HG03354 (cell line): ENCODE data around the gene KLKB1.
A peak's percentile ranks its signal among the peaks of the same experiment; 100 is the strongest.
"Not testable (repeated sequence)": the region's sequence is repeated elsewhere in the genome, so short reads cannot be mapped to it uniquely, and the experiment has no call there.

ENCODE experiments used
- ATAC-seq: cut with Tn5 transposase; IDR thresholded peaks from one replicate; pipeline ENCODE4 v1.9.1; 2021; ENCODE audit warnings: mild to moderate bottlenecking; ENCODE audit not compliant: unreplicated experiment, poor library complexity, severe bottlenecking

The KLKB1 gene

DNA sequence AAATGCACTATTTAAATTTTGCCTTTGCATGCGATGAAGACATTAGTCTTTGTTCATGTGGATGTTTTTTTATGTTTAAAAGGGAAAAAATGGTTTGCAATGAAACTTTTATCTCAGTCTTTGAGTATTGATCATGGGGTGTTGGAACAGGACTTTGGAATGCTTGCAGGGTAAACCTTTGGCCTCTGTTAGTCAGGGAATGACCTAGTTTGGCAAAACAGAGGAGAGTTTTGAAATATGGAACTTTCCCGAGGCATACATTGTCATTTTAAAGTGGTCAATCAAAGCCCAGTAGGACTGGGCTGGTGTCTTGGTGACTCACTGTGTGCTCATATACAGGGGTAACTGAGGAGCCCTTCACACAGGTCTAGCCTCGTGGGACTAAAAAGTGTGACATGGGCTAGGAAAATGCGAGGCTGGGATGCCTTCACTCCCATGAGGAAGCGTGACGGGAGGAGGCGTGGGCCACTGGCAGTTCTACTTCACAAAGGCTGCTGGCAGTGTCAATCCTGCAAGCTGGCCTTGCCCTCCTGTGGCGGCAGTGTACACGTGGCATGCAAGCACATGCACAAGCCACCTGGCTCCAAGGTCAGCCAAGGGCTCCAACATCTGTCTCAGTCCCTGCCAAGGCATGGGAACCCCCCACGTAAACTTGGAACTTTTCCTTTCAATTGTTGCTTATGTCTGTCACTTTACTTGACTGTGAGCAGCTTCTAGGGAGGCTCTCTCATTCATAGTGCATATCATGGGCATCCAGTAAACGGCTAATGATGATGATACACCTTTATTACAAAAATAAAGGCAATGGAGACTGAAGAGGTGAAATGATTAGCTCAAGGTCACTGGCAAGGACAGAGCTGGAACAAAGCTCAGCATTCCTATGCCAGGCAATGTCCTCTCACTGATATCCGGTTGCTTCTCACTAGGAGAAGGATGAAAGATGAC is 33.5 kb downstream of the KLKB1 start:
- ATAC-seq, result no peak

DNA sequence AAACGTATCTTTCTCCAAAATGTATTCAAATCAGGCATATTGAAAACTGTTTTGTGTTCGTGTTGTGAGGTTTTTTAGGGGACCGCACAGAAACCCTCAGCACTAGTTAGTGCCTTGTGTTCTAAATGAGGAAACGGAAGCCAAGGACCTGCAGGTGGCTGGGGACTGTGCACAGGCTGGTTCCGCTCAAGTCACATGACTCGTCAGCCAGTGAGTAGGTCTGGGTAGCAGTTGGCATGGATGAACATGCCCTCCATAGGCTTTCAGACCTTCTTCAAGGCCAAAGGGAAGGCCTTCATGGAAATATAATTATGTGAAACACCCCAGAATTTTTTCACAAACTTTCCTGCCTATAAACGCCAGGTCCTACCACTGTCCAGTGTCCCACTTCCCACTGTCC is 37.4 kb downstream of the KLKB1 start:
- ATAC-seq, result no peak

DNA sequence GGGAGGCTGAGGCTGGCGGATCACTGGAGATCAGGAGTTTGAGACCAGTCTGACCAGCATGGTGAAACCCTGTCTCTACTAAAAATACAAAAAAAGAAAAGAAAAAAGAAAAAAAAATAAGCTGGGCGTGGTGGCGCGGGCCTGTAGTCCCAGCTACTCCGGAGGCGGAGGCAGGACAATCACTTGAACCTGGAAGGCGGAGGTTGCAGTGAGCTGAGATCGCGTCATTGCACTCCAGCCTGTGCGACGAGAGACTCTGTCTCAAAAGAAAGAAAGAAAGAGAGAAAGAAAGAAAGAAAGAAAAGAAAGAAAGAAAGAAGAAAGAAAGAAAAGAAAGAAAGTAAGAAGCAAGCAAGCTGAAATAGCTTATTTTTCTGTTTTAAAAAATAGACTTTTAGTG is 37.9 kb downstream of the KLKB1 start:
- not testable (repeated sequence) for ATAC-seq

DNA sequence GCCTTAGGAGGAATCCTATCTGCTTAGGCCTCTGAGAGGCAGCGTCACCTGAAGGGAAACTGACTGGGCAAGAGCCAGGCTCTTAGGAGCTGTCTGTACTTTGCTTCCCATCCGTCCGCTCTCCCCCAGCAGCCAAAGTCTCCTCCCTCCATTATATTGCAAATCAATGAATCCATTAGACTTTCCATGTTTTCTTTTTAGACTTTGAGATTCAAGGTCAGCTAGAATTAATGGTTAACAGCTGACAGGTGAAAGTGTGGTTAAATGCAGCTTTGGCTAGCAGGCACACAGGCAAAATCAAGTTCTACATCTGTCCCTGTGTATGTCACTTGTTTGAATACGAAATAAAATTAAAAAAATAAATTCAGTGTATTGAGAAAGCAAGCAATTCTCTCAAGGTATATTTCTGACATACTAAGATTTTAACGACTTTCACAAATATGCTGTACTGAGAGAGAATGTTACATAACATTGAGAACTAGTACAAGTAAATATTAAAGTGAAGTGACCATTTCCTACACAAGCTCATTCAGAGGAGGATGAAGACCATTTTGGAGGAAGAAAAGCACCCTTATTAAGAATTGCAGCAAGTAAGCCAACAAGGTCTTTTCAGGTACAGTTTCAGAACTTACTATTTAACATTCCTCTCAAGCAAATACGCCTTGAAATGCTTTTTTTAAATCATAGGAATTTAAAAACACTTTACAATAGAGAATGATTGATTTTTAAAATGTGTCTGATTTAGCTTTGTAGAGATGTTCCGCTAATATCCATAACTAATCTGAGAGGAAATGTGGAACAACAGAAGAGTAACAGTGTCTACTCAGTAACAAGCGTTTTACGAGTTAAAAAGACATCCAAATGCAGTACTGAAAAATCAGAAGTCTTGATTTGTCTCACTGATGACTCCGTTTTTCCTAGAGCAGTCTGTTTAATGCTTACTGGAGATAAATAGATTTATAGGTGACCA is 38.7 kb downstream of the KLKB1 start, which contains the start of gene F11:
F11 (plus strand) TSS at position 507 of the 970 bp plus-strand sequence. CDS start 948 bp downstream, outside the sequence.
- no peak for ATAC-seq

DNA sequence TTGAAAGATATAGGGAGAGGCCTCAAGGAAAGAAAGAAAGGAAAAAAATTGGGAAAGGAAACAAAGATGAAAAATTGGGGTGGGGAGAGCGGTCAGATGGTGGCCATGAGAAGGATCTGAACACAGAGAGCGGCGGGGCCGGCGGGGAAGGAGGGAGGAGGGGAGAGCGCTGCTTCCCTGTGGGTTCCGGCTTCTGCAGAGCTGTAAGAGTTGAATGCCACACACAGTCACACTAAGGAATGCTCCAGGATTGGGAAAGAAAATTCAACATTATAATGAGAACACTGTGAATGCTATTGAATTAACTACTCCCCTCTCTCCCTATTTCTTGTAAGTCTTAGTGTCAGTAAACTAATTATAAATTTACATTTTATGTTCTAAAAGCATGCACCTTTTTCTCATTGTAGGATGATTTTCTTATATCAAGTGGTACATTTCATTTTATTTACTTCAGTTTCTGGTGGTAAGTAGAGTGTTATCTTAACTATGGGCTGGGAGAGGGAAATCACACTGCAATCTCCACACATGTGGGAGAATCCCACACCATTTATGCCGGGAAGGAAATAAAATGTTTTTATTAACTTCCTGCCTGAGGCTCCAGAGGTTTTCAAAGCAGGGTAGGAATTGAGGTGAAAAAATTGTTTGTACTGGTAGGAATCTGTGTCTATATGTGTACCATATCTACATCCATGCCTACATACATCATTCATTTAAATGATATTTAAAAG is 39.6 kb downstream of the KLKB1 start:
- ATAC-seq, result no peak

DNA sequence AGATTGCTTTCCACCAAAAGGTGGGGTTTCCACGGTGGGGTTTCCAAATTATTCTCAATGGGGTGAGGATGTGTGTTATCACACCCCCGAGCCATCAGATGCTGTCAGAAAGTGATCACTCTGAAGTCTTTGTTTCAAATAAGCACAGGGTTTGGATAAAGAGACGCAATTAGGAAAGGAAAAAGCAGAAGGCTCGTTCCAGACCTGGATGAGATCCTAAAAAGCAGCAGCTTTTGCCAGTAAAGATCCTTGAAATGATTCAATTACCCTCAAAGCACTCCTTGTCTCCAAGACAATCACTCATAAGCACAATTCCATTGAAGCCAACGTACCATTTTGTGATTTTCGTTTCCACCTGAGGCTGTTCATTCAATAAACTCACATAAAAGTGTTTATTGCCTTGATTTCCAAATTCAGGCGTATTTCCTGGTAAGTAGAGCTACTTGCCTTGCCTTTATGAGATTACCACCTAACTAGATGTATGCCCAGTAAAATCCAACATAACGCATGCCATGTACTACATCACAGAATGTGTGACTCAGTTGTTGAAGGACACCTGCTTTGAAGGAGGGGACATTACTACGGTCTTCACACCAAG is 43.9 kb downstream of the KLKB1 start:
- no peak for ATAC-seq

DNA sequence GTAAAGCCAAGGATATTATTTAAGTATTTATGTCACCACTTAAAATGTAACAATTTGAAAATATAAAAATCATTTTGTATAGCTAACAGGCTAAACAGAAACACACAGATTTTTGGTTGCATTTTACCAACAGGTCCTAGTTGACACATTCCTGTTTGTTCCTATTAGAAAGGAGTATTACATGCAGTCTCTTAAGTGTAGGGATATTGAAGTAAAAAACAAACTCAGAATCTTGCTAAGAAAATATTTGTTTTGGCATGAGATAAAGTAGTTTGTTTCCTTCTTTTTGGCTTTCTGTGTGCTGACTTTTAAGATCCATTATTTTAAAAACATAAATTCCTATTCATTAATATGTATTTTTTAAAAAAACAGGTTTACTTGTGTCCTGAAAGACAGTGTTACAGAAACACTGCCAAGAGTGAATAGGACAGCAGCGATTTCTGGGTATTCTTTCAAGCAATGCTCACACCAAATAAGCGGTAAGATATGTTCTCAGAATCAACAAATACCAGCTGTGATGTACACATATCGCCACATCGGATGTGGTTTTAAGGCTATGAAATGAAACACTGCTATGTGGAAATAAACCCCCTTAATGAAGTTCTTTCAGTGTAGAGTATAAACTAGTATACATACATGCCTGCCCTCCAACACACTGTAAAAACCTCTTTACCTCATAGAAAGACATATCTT is 45.5 kb downstream of the KLKB1 start:
- no peak for ATAC-seq

DNA sequence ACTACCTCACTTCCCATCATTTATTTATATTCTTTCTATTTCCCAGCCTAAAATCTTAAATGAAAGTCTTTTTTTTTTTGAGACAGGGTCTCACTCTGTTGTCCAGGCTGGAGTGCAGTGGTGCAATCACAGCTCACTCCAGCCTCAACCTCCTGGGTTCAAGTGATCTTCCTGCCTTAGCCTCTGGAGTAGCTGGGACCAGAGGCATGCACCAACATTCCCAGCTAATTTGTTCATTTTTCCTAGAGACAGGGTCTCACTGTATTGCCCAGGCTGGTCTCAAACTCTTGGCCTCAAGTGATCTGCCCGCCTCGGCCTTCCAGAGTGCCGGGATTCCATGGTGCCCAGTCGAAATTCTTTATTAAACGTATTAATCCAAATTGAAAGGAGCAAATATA is 46.1 kb downstream of the KLKB1 start:
- ATAC-seq, result not testable (repeated sequence)

DNA sequence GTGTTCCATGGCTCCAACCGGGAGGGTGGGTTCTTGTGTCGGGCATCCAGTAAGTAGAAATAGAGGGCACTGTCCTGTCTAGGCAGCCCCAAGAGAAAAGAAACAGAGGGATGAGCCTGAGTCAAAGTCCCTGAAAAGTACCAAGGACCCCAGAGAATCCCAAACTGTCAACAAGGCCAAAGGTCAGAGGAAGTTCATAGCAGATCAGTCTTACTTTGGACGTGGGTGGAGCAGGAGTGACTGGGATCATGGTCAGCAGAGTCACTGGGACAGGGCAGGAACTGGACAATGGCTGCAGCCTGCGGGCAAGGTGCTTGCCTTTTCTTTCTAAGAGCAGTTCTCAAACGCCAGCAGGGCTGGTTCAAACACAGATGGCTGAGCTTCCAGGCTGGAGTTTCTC is 56.0 kb downstream of the KLKB1 start:
- no peak for ATAC-seq

DNA sequence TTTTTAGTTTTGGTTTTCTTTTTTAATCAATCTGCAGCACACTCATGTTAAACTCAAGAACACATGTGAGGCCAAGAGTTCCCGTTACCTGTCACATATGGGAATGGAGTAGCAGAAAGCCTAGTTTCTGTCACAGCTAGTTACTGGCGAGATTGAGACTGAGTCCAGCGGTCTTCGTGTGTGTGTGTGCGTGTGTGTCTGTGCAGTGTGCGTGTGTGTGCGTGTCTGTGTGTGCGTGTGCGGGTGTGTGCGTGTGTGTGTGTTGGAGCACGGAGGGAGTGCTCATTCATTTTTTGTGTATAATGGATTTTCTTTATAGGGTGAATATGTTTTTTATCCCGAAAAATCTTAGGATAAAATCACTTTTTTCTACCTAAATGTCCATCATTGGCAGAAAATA is 57.8 kb downstream of the KLKB1 start:
- ATAC-seq, result no peak

DNA sequence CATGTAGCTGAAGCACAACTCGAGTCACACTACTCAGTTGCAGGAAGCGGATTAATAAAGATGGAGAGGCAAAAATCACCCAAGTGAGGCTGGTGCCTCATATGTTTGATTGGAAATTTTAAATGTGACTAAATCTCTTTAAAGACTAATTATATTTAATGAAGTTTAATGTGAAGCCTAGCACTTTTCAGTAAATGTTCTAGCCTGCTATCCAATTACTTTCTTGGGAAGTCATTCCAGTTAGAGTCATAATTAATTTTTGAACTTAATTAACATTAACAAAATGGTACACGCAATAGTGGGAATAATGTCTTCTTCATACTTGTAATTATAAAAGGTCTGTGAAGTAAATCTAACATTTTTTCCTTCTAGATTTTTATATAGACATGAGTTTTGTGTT is 59.3 kb downstream of the KLKB1 start:
- ATAC-seq, result no peak

DNA sequence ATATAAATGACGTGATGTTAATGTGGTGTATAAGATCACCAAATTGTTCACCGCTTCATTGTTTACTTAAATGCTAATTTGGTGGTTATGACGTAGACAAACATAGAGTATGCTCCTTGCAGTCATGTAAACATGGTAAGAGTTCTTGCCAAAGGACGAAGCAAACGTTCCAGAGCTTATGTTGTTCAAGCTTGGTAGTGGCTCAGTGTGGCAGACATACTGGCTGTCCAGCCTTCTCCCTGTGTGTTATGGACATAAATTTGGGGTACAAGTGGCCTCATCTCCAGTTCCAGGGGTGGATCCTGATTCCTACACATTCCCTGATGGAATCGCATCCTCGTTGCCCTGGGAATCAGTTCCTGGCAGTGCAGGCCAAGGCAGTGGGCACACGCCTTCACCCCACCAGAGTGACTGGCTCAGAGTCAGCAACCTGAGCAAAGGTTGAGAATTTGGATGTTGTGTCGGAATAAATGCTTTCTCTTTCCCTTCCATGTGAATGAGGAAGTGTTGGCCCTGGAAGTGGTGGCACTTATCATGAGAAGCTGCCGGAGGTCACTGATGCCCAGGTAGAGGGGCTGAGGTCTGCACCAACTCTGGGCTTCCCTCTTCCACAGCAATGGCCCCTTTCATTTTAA is 64.1 kb downstream of the KLKB1 start:
- ATAC-seq, result no peak

DNA sequence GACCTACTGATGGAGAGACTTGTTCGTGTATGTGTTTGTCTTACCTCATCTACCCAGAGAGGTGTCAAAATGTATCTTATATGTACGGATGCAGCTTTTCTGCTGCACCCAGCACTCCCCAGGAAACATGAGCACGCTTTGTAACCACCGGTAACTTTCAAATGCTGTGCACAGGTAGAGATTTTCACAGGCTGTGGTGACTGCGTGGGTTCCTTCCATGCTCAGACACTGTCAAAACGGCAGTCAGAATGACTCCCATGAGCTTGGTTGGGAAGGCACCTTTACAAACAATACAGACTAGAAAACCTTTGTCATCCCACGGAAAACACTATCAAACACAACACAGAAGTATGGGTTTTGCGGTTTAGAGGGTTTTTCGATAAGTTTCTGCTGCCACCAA is 66.9 kb downstream of the KLKB1 start:
- ATAC-seq, result no peak

DNA sequence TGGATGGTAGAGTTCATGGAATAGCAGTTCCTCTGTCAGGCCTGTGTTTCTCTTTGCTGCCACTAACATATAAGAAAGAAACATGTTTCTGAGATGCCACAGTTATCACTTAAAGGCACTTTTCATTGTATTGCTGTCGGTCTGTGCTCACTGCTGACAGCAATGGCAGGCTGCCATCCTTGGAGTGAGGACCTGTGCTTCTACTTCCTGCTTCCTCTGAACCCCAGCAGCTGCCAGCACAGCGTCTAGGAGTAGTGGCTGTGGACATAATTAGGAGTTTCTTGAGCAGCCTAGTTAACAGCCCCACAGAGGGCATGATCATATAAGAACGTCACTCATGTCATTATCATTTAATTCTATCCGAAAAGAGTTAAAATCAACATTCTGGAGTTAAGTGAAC is 69.2 kb downstream of the KLKB1 start:
- no peak for ATAC-seq

DNA sequence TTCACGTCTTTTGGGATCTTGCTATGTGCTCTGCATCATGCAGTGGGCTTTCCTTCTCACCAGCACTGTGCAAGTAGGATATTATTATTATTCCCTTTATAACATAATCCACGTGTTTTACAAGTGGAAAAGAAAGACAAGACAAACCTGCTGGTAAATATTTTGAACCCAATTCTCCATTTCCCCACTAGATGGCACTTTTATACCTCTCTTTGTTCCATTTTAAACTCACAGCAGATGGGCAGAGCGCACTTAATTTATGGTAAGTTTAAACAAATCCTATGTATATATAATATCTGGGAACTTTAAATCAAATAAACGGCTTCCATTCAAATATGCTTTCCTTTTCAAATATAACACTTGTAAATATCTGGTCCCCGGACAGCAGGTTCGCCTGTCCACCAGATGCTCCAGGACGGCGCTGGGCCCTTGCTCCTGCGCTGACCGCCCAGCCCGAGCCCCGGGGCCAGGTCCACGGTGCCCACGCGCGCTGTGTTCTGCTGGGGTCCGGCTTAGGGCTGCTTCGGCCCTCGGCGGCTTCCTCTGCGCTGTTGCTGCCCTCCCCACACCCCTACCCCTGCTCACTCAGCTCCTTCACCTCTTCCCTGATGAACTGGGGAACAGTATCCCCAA is 69.8 kb downstream of the KLKB1 start:
- peak; percentile 55 for ATAC-seq

DNA sequence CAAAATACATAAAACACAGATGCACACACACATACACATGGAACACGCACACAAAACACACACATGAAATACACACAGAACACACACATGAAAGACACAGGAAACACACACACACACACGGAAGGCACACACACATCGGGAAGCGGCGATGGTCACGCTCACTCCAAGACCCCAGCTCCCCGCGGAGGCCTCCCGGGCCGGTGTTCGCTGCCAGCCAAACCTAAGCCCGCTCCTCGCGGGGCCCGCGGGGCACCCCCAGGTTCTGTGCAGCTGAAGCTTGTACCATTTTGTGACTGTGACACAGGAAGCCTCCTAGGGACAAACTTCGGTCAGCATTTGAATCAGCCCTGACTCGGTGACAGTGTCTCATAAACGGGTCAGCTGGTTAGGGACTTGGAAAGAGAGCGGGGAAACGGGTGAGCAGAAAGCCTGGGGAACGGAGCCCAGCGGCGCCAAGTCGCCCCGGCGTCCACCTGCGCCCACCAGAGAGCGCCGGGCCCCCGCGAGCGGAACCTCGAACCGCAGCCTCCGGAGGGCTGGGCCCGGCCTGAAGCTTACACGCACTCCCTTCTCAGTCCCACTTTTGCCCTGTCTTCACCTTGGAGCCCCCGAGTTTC is 70.8 kb downstream of the KLKB1 start:
- ATAC-seq, result no peak

DNA sequence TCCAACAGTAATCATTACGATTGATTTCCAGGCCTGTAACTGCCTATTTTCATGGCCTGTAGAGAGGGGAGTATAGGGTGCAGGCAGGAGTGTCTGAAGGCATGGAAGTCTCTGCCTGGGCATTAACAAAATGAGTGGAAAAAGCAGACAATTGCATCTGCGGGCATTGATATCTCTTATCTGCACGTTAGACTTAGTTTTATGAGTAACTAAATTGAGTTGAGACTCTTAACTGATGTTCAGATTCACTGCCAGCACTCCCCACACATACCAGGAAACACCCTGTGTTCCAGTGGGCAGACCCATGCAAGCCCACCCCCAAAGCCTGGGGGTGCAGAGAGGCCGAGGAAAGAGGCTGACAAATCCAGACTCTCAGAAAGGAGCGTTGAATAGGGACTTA is 72.0 kb downstream of the KLKB1 start:
- ATAC-seq, result no peak
